AG10803 (cell line): Measurements from ENCODE around the gene BAIAP2L2.
A peak's percentile ranks its signal among the peaks of the same experiment; 100 is the strongest.

Experiments used
- DNase-seq: peaks from one replicate; pipeline ENCODE4 v3.0.0; 2010; ENCODE audit warnings: low read depth
- H3K4me3 ChIP-seq: 2 replicates; pipeline ENCODE4 v1.5.1; 2011; ENCODE audit warnings: mild to moderate bottlenecking, low read length, control low read depth
- TF ChIP-seq, protein P1 (sequence below): conservative IDR thresholded peaks from 2 replicates; pipeline ENCODE4 v1.5.1; 2011; ENCODE audit warnings: mild to moderate bottlenecking, low read length, control low read depth, inconsistent platforms

Gene BAIAP2L2

DNA sequence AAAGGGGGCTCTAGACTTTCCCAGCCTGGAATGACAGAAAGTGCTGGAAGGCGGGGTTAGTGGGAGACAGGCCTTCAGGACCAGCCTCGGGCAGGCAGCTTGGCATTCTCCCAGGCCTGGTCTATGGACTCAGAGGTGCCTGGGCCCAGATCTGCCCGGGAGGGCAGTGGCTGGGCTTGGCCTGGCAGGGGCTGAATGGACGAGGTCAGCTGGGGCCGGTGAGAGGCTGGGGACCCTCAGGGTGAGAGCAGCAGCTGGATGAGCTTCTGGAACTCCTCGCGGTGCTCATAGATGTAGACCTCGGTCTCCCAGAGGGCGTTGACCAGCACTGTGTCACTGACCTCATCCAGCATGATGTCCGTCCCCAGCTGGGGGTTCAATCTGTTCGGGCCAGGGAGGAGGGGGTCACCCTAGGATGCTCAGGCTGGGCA is 1.5 kb upstream of the BAIAP2L2 start:
- TF ChIP-seq, protein P1, sequence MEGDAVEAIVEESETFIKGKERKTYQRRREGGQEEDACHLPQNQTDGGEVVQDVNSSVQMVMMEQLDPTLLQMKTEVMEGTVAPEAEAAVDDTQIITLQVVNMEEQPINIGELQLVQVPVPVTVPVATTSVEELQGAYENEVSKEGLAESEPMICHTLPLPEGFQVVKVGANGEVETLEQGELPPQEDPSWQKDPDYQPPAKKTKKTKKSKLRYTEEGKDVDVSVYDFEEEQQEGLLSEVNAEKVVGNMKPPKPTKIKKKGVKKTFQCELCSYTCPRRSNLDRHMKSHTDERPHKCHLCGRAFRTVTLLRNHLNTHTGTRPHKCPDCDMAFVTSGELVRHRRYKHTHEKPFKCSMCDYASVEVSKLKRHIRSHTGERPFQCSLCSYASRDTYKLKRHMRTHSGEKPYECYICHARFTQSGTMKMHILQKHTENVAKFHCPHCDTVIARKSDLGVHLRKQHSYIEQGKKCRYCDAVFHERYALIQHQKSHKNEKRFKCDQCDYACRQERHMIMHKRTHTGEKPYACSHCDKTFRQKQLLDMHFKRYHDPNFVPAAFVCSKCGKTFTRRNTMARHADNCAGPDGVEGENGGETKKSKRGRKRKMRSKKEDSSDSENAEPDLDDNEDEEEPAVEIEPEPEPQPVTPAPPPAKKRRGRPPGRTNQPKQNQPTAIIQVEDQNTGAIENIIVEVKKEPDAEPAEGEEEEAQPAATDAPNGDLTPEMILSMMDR, result no peak
- no peak overlapping the region for H3K4me3 ChIP-seq
- DNase-seq, result no peak

DNA sequence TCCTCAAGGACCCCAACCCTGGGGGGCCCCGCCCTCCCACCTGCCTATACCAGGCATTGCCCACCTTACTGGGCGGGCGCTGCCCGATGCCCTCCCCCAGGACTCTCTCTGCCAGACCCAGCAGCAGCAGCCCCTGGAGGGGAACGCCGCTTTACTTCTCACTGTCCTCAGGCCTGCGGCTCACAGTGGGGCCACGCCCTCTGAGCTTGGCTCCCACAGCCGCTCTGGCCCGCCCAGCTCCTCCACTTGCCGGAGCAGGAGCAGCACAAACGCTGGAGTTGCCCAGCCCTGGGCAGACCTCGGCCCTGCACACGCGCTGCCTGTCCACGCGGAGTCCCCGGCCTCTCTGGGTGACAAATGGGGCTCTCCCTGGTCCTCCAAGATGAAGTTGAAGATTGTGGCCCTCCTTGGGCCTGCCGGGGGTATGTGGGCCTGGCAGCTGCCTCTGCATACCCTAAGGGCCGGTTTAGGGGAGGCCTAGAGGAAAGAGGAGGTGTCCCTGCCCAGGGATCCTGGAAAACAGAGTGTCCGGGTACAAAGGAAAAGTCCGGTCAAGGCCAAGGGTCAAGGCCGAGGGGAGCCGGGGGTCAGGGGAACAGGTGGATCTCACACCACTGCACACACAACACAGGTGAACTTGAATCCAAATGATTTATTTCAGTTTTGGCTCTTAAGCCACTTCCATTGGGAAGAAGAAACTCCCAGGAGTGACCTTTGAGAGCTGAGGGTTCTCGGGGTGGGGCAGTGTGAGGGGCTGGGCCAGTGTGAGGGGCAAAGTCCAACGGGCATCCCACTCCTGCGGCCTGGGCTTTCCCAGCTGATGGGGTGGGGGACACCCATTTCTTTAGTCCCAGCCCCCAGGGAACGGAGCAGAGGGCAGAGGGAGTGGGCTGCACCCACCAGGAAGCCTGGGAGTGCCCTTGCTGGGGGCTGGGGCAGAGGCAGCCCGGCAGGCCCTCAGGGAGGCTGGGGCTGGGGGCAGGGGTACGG is 674 bp upstream of the BAIAP2L2 start:
- H3K4me3 ChIP-seq, result no peak overlapping the region
- peak; percentile 32 for DNase-seq
- TF ChIP-seq, protein P1, result no peak

DNA sequence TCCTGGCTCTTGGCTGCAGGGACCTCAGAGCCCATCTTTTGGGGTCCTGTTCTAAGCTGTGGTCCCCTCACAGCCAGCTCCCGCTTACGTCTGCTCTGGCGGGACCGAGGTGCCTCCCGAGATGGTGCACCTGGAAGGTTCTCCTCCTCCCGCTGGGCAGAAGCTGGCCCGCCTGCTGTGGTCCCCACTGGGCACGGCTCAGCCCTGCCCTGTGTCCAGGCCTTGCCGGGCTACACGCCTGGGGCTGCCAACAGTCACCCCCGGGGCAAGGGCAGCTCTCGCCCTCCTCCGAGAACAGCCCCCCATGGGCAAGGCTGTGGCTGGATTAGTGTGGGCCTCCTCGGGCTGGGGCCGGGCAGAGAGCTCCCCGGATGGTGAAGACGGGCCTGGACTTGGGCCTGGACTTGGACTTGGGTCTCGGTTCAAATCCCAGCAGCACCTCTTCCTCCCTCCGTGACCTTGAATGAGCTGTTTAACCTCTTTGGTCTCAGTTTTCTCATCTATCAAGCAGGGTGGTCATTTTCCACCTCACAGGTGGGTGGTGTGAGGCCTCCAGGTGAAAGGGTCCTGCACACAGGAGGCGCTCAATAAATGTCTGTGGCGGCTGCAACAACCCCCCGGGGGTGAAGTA is 998 bp downstream of the BAIAP2L2 start:
- TF ChIP-seq, protein P1, result no peak
- DNase-seq, result no peak
- H3K4me3 ChIP-seq, result no peak overlapping the region

DNA sequence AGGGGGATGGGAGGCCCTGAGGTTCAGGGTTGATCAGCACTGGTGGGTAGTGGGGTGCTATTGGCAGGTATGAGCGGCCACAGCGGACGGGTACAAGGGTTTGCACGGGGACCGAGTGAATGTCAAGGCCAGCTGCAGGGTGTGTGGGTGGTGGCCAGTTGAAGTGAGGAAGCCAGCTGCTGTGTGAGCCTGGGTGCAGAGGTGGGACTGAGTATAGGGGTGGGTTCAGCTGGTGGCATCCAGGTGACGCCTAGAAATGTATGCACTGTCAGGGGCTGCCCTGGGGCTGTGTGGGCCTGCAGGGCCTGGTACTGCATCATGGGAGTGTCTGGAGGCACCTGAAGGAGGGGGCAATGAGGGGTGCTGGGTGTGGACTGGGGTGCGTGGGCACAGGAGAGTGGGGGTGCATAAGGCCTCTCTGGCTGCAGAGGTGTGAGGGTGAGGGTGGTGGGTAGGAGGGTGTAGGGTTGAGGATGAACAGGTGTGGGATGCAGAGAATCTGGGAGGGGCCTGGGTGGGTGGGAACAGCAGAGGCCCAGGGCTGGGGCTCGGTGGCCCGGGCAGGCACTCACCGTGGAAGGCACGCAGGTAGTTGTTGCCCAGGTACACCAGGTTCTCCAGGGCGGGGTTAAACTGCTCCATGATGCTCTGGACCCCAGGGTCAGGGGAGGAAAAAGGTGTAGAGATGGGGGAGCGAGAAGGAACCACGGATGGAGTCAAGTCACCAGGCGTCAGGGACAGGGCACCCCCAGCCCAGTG is 1.7 kb downstream of the BAIAP2L2 start:
- H3K4me3 ChIP-seq, result no peak overlapping the region
- TF ChIP-seq, protein P1, result no peak
- no peak for DNase-seq

DNA sequence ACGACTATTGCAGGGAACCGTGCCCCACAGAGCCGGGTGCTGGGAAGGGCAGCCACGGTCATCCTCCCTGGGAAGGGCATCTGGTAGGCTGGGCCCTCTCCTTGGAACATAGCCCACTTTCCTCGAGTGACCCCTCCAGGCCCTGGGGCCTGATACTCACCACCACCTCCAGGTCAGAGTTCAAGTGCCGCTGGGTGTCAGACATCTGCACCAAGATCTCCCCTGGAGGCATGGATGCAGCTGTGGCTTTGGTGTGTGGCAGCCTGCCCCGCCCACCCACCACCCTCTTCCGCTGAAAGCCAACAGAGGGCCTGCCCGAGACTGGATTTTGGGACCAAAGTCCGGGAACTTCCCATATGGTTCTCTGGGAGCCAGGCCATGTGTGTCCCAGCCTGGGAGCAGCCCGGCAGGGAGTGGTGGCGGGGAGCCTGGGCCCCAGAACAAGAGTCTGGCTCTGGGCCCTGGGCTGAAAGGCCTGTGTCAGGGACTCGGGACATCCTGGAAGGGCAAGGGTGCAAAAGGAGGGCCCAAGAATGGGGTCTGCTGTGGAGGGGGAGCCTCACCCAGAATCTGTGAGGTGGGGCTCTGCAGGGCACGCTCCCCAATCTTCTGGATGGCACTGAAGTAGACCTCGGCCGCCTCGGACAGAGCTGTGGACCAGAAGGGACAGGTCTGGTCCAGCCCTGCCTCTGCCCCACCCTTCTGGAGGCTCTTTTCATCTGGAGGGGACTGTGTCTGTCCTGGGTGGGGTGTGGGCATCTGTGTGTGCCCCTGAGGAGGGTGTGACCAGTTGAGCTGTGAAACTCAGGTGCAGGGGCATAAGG is 2.6 kb downstream of the BAIAP2L2 start:
- no peak overlapping the region for H3K4me3 ChIP-seq
- DNase-seq, result peak; percentile 36
- TF ChIP-seq, protein P1, result peak; percentile 19; the same call in 1 of the 2 replicates

DNA sequence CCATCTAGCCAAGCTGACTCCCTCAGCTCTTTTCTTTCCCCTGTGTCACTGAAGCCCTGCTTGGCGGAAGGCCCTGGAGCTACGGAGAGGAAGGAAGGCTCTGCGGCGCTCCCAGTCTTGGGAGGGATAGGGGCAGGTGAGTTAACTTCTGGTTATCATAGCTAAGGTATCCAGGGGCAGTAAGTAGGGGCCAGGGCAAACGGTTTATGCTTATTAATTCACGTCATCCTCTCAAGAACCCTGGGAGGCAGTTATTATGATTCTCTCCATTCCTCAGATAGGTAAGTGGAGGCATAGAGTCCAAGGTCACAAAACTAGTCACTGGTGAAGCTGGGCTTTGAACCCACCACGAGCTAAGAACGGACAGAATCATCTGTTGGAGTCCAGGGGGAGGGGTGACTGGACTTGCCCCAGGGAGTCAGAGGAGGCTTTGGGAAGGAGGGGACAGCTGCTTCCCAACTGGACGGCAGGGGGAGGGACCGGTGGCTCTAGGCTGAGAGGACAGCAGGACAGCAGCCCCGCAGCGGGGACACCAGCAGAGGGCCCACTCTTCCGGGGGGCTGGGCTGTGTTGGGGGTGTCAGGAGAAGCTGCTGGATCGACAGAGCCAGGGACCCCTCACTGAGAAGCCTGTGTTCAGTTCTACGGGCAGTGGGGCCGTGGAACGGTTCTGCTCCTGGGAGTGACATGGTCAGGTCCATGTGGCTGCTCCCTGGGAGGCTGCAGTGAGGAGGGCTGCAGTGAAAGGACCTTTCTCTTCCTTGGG is 3.5 kb downstream of the BAIAP2L2 start:
- no peak for DNase-seq
- H3K4me3 ChIP-seq, result no peak overlapping the region
- TF ChIP-seq, protein P1, result no peak
